OCI-LY7 (cell line): ENCODE measurements around the gene C16orf92. TPM values are rescaled to one million over a fixed set of nuclear protein-coding genes. Genes with fewer than 3 reads are reported as not detected.

Source experiments
- BruUV-seq: library from RNA; stranded (reverse); fragments of 400-500 nt; replicated peaks from 2 replicates; lab custom pipeline; 2021; lab: Mats Ljungman, UMichigan
- CTCF ChIA-PET: fragments of 300-600 bp; sonication (Branson Sonifier 250); formaldehyde crosslinking; loops from one replicate; lab custom pipeline; 2022; ENCODE audit warnings: antibody characterized with exemption; ENCODE audit not compliant: unreplicated experiment; lab: Charles Lee
- POLR2A ChIA-PET: fragments of 300-600 bp; sonication (Branson Sonifier 250); formaldehyde crosslinking; loops from one replicate; lab custom pipeline; 2022; ENCODE audit warnings: antibody characterized with exemption; lab: Charles Lee
- DNase-seq: peaks from one replicate; pipeline ENCODE4 v3.0.0-alpha.2; 2015; ENCODE audit warnings: low spot score
- H2AFZ ChIP-seq: fragments of 200-600 bp; sonication (generic), shearing (Covaris generic); 2 replicates; pipeline ENCODE4 v1.6.1; 2014; ENCODE audit warnings: mild to moderate bottlenecking, antibody characterized with exemption, low read length, moderate library complexity
- H3K27ac ChIP-seq: fragments of 200-600 bp; sonication (generic); 2 replicates; pipeline ENCODE4 v1.5.1; 2014; ENCODE audit warnings: mixed run types, low read depth, mild to moderate bottlenecking, moderate library complexity, low read length, inconsistent platforms; ENCODE audit not compliant: poor library complexity, severe bottlenecking
- H3K36me3 ChIP-seq: fragments of 200-600 bp; sonication (generic); 2 replicates; pipeline ENCODE4 v1.6.1; 2014; ENCODE audit warnings: mild to moderate bottlenecking, antibody characterized with exemption, low read length, moderate library complexity, mixed read lengths; ENCODE audit not compliant: insufficient read depth
- H3K4me1 ChIP-seq: fragments of 200-600 bp; sonication (generic); 2 replicates; pipeline ENCODE4 v1.5.1; 2014; ENCODE audit warnings: mild to moderate bottlenecking, low read length; ENCODE audit not compliant: insufficient read depth, poor library complexity, severe bottlenecking
- H3K4me2 ChIP-seq: fragments of 200-600 bp; sonication (generic); 2 replicates; pipeline ENCODE4 v1.6.1; 2014; ENCODE audit warnings: mild to moderate bottlenecking, low read length
- H3K4me3 ChIP-seq: fragments of 200-600 bp; sonication (generic); 2 replicates; pipeline ENCODE4 v1.5.1; 2014; ENCODE audit warnings: mild to moderate bottlenecking, low read depth, low read length; ENCODE audit not compliant: poor library complexity, severe bottlenecking
- H3K79me2 ChIP-seq: fragments of 200-600 bp; sonication (generic); 2 replicates; pipeline ENCODE4 v1.6.1; 2016; ENCODE audit warnings: low read depth, mild to moderate bottlenecking, low read length, moderate library complexity, mixed read lengths; ENCODE audit not compliant: insufficient read depth
- H3K9me2 ChIP-seq: fragments of 200-600 bp; sonication (generic); 2 replicates; pipeline ENCODE4 v1.6.1; 2016; ENCODE audit warnings: mild to moderate bottlenecking, low read length, mixed read lengths; ENCODE audit not compliant: insufficient read depth
- H3K9me3 ChIP-seq: fragments of 200-600 bp; sonication (generic); 2 replicates; pipeline ENCODE4 v1.6.1; 2014; ENCODE audit warnings: mild to moderate bottlenecking, mixed run types, low read length, mixed read lengths
- H4K20me1 ChIP-seq: fragments of 200-600 bp; sonication (generic); 2 replicates; pipeline ENCODE4 v1.6.1; 2014; ENCODE audit warnings: mild to moderate bottlenecking, antibody characterized with exemption, low read length, moderate library complexity, mixed read lengths; ENCODE audit not compliant: insufficient read depth
- EZH2phosphoT487 ChIP-seq: fragments of 200-600 bp; sonication (generic); IDR thresholded peaks from 2 replicates; pipeline ENCODE4 v1.6.1; 2018; ENCODE audit warnings: low read depth, borderline replicate concordance, mild to moderate bottlenecking, mixed run types, antibody characterized with exemption, low read length, moderate library complexity, mixed read lengths
- intact Hi-C: fragments of 100-400 bp; cut with micrococcal nuclease; formaldehyde crosslinking; loops from one replicate; pipeline ENCODE4 v1.10.0; 2022; ENCODE audit not compliant: unreplicated experiment
- total RNA-seq, 2 experiments: library from RNA; depleted of rRNA in 1 of 2; stranded (reverse); fragments of >200 nt in 1 of 2; shearing (Covaris generic) in 1 of 2; gene quantifications; 2 replicates each; pipeline ENCODE4 v1.2.3, GENCODE V29; 2014 to 2022
- TF ChIP-seq, protein P1 (sequence below): fragments of 200-600 bp; sonication (generic); conservative IDR thresholded peaks from 2 replicates; pipeline ENCODE4 v1.5.1; 2014; ENCODE audit warnings: mild to moderate bottlenecking, antibody characterized with exemption, low read length, moderate library complexity, mixed read lengths

Gene C16orf92
- total RNA-seq, 2 experiments from 2014 or later = not detected

- Histone ChIP-seq H3K79me2 (peaks cover 42% of the 10 kb centered on the region), H3K27ac (peak overlapping the region; percentile 86), H3K4me1 (peaks cover 32% of the 10 kb centered on the region), H3K36me3 (peaks cover 35% of the 10 kb centered on the region), H4K20me1 (peaks cover 14% of the 10 kb centered on the region), H3K4me3 (peak overlapping the region; percentile 99), H3K9me3 (no peaks in the 10 kb centered on the region), H2AFZ (peak overlapping the region; percentile 47; the same call in 1 of the 2 replicates), H3K4me2 (peak overlapping the region; percentile 93), H3K9me2 (no peaks in the 10 kb centered on the region)
- DNase-seq = peak; percentile 87
- no peak for TF ChIP-seq EZH2phosphoT487
- TF ChIP-seq, protein P1, sequence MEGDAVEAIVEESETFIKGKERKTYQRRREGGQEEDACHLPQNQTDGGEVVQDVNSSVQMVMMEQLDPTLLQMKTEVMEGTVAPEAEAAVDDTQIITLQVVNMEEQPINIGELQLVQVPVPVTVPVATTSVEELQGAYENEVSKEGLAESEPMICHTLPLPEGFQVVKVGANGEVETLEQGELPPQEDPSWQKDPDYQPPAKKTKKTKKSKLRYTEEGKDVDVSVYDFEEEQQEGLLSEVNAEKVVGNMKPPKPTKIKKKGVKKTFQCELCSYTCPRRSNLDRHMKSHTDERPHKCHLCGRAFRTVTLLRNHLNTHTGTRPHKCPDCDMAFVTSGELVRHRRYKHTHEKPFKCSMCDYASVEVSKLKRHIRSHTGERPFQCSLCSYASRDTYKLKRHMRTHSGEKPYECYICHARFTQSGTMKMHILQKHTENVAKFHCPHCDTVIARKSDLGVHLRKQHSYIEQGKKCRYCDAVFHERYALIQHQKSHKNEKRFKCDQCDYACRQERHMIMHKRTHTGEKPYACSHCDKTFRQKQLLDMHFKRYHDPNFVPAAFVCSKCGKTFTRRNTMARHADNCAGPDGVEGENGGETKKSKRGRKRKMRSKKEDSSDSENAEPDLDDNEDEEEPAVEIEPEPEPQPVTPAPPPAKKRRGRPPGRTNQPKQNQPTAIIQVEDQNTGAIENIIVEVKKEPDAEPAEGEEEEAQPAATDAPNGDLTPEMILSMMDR = peak; percentile 78
- ChIA-PET POLR2A (interaction anchor here (0.6 to 2.3 kb wide), 6 partner anchors 9 to 1079 kb away, joined by 3 to 10 read pairs (median 4); partner anchors contain the start of genes LAT and TBX6), CTCF (interaction anchor here (0.6 to 1.2 kb wide), 3 partner anchors 9 to 633 kb away, joined by 4 to 14 read pairs (median 4); partner anchors contain the start of gene TBX6)
- BruUV-seq = TSS peak; percentile 36
- intact Hi-C loops = loop anchor here (10.0 kb wide), 1 partner anchor 291 kb away; the partner anchor contains the start of gene CD2BP2
Measured at GRCh38 chr16:30063893-30064728, 41.1 kb downstream of the C16orf92 start.

GRCh38 chr16:30064729-30065101, 41.7 kb downstream of the C16orf92 start:
- Histone ChIP-seq H2AFZ (peak overlapping the region; percentile 47; the same call in 1 of the 2 replicates), H3K36me3 (peaks cover 41% of the 10 kb centered on the region), H3K9me2 (no peaks in the 10 kb centered on the region), H3K9me3 (no peaks in the 10 kb centered on the region), H3K4me3 (peak overlapping the region; percentile 99), H3K4me2 (peak overlapping the region; percentile 93), H3K27ac (peak overlapping the region; percentile 86), H3K79me2 (peaks cover 44% of the 10 kb centered on the region), H3K4me1 (peaks cover 38% of the 10 kb centered on the region), H4K20me1 (peaks cover 14% of the 10 kb centered on the region)
- TF ChIP-seq EZH2phosphoT487 = no peak
- TF ChIP-seq, protein P1 = no peak
- CTCF ChIA-PET = interaction anchor here (0.6 kb wide), 1 partner anchor 632 kb away, joined by 14 read pairs; no protein-coding TSS in a partner anchor
- no TSS peak for BruUV-seq
- POLR2A ChIA-PET = interaction anchor here (0.6 to 2.3 kb wide), 5 partner anchors 9 to 1080 kb away, joined by 3 to 10 read pairs (median 4); partner anchors contain the start of genes LAT, TAOK2 and TBX6
- intact Hi-C loops = loop anchor here (1.0 to 10.0 kb wide), 3 partner anchors 11 to 290 kb away; partner anchors contain the start of genes CD2BP2 and PPP4C
- DNase-seq = no peak
